Stimulated activated CD4-positive, alpha-beta T cell treated with anti-CD3 and anti-CD28 coated beads, Interleukin-1b, Interleukin-23, amount 100 ng/mL, for 24 hours (primary cell): Measurements from ENCODE around the gene GALNT1.

ENCODE experiments used
- DNase-seq, 4 experiments: peaks; one replicate each; pipeline ENCODE4 v3.0.0-alpha.2; 2020; ENCODE audit warnings: low read depth in 4 of 4, low spot score in 1 of 4

Gene GALNT1

GRCh38 chr18:35711227-35711626, 129.7 kb downstream of the GALNT1 start:
- DNase-seq, result no peak

- DNase-seq, result no peak
Measured at GRCh38 chr18:35713545-35713944, 132.0 kb downstream of the GALNT1 start.

- DNase-seq, result no peak
Measured at GRCh38 chr18:35714539-35714938, 133.0 kb downstream of the GALNT1 start.

GRCh38 chr18:35715139-35715538, 133.6 kb downstream of the GALNT1 start:
- no peak for DNase-seq

- no peak for DNase-seq
Measured at GRCh38 chr18:35716169-35716831, 134.8 kb downstream of the GALNT1 start.

- no peak for DNase-seq
Measured at GRCh38 chr18:35717182-35717581, 135.6 kb downstream of the GALNT1 start.

GRCh38 chr18:35721431-35722081, 140.0 kb downstream of the GALNT1 start:
- no peak for DNase-seq

GRCh38 chr18:35728676-35729075, 147.1 kb downstream of the GALNT1 start:
- no peak for DNase-seq

- DNase-seq, result no peak
Measured at GRCh38 chr18:35729991-35730668, 148.6 kb downstream of the GALNT1 start.

- DNase-seq, result no peak
Measured at GRCh38 chr18:35730691-35731370, 149.3 kb downstream of the GALNT1 start.

GRCh38 chr18:35731701-35732100, 150.2 kb downstream of the GALNT1 start:
- DNase-seq, result no peak

- DNase-seq, result no peak
Measured at GRCh38 chr18:35732162-35732561, 150.6 kb downstream of the GALNT1 start.

- no peak for DNase-seq
Measured at GRCh38 chr18:35732636-35733035, 151.1 kb downstream of the GALNT1 start.

- DNase-seq, result no peak
Measured at GRCh38 chr18:35733408-35733807, 151.9 kb downstream of the GALNT1 start.

GRCh38 chr18:35736696-35737095, 155.2 kb downstream of the GALNT1 start:
- no peak for DNase-seq

GRCh38 chr18:35739778-35740177, 158.2 kb downstream of the GALNT1 start:
- DNase-seq, result no peak

GRCh38 chr18:35740656-35741055, 159.1 kb downstream of the GALNT1 start:
- no peak for DNase-seq

GRCh38 chr18:35743916-35744315, 162.4 kb downstream of the GALNT1 start:
- DNase-seq, result no peak

- no peak for DNase-seq
Measured at GRCh38 chr18:35745814-35746213, 164.3 kb downstream of the GALNT1 start.

GRCh38 chr18:35746826-35747339, 165.3 kb downstream of the GALNT1 start:
- DNase-seq, result no peak

- no peak for DNase-seq
Measured at GRCh38 chr18:35747894-35748472, 166.4 kb downstream of the GALNT1 start.
